Liver (tissue), 9 donors: ENCODE data around the gene EIF4G3. TPM values are rescaled to one million over a fixed set of nuclear protein-coding genes. Genes with fewer than 3 reads are reported as not detected.

ENCODE experiments used
- DNase-seq: peaks from one replicate; pipeline ENCODE4 v3.0.0-alpha.2; 2017; ENCODE audit warnings: low spot score
- H3K27ac ChIP-seq, 2 donors: one replicate each; pipeline ENCODE4 v1.7.0; 2013; ENCODE audit warnings: inconsistent platforms in 2 of 2, low read length in 2 of 2, control low read depth in 1 of 2, low read depth in 1 of 2, mild to moderate bottlenecking in 1 of 2
- H3K27me3 ChIP-seq, 4 donors: one replicate each; pipeline versions ENCODE4 v1.6.1 to v1.7.0; 2013; ENCODE audit warnings: low read length in 3 of 4, inconsistent platforms in 1 of 4, mild to moderate bottlenecking in 1 of 4, moderate library complexity in 1 of 4; ENCODE audit not compliant: control insufficient read depth in 4 of 4, insufficient read depth in 4 of 4
- H3K36me3 ChIP-seq, 4 donors: one replicate each; pipeline versions ENCODE4 v1.6.1 to v1.7.0; 2013; ENCODE audit warnings: low read length in 3 of 4, mild to moderate bottlenecking in 3 of 4, low read depth in 1 of 4, moderate library complexity in 1 of 4; ENCODE audit not compliant: control insufficient read depth in 4 of 4, insufficient read depth in 3 of 4
- H3K4me1 ChIP-seq, 4 donors: one replicate each; pipeline versions ENCODE4 v1.6.1 to v1.7.0; 2013; ENCODE audit warnings: low read length in 3 of 4, mild to moderate bottlenecking in 3 of 4, moderate library complexity in 1 of 4; ENCODE audit not compliant: control insufficient read depth in 4 of 4, insufficient read depth in 4 of 4
- H3K4me3 ChIP-seq, 3 donors: one replicate each; pipeline versions ENCODE4 v1.6.1 to v1.7.0; 2013; ENCODE audit warnings: low read length in 3 of 3, control low read depth in 1 of 3, low read depth in 1 of 3, mild to moderate bottlenecking in 1 of 3
- H3K9ac ChIP-seq, 2 donors: one replicate each; pipeline ENCODE4 v1.7.0; 2013; ENCODE audit warnings: low read length in 2 of 2, mild to moderate bottlenecking in 2 of 2, moderate library complexity in 2 of 2, control low read depth in 1 of 2, low read depth in 1 of 2
- H3K9me3 ChIP-seq, 4 donors: one replicate each; pipeline versions ENCODE4 v1.6.1 to v1.7.0; 2013; ENCODE audit warnings: low read length in 3 of 4; ENCODE audit not compliant: control insufficient read depth in 4 of 4
- ATF3 ChIP-seq: IDR thresholded peaks from 2 replicates; pipeline ENCODE4 v1.6.1; 2016; ENCODE audit warnings: antibody characterized with exemption
- EGR1 ChIP-seq, 2 donors: IDR thresholded peaks; 2 replicates each; pipeline ENCODE4 v1.6.1; 2016 to 2018; ENCODE audit warnings: antibody characterized with exemption in 2 of 2, low read depth in 2 of 2
- FOXA1 ChIP-seq: IDR thresholded peaks from 2 replicates; pipeline ENCODE4 v1.6.1; 2016; ENCODE audit warnings: antibody characterized with exemption
- FOXA2 ChIP-seq: IDR thresholded peaks from 2 replicates; pipeline ENCODE4 v1.6.1; 2016; ENCODE audit warnings: antibody characterized with exemption
- GABPA ChIP-seq, 2 donors: IDR thresholded peaks in 1 of 2; conservative IDR thresholded peaks in 1 of 2; 2 replicates each; pipeline ENCODE4 v1.6.1; 2016; ENCODE audit warnings: antibody characterized with exemption in 2 of 2, mild to moderate bottlenecking in 1 of 2, moderate library complexity in 1 of 2
- HNF4A ChIP-seq, 2 donors: conservative IDR thresholded peaks; 2 replicates each; pipeline ENCODE4 v1.6.1; 2016; ENCODE audit warnings: antibody characterized with exemption in 2 of 2, mild to moderate bottlenecking in 2 of 2
- HNF4G ChIP-seq: IDR thresholded peaks from 2 replicates; pipeline ENCODE4 v1.6.1; 2016; ENCODE audit warnings: antibody characterized with exemption
- JUND ChIP-seq, 2 donors: IDR thresholded peaks; 2 replicates each; pipeline ENCODE4 v1.6.1; 2016; ENCODE audit warnings: antibody characterized with exemption in 2 of 2
- MAX ChIP-seq: IDR thresholded peaks from 2 replicates; pipeline ENCODE4 v1.6.1; 2016; ENCODE audit warnings: antibody characterized with exemption
- NR2F2 ChIP-seq: IDR thresholded peaks from 2 replicates; pipeline ENCODE4 v1.6.1; 2016; ENCODE audit warnings: antibody characterized with exemption
- RAD21 ChIP-seq, 2 donors: IDR thresholded peaks; 2 replicates each; pipeline ENCODE4 v1.6.1; 2016; ENCODE audit warnings: antibody characterized with exemption in 2 of 2, mild to moderate bottlenecking in 2 of 2
- REST ChIP-seq: IDR thresholded peaks from 2 replicates; pipeline ENCODE4 v1.6.1; 2016; ENCODE audit warnings: antibody characterized with exemption, mild to moderate bottlenecking
- RXRA ChIP-seq, 2 donors: IDR thresholded peaks; 2 replicates each; pipeline ENCODE4 v1.6.1; 2017 to 2018; ENCODE audit warnings: antibody characterized with exemption in 2 of 2, mild to moderate bottlenecking in 1 of 2
- SP1 ChIP-seq: IDR thresholded peaks from 2 replicates; pipeline ENCODE4 v1.6.1; 2018; ENCODE audit warnings: antibody characterized with exemption, mild to moderate bottlenecking
- TAF1 ChIP-seq: conservative IDR thresholded peaks from 2 replicates; pipeline ENCODE4 v1.6.1; 2016; ENCODE audit warnings: antibody characterized with exemption, mild to moderate bottlenecking
- YY1 ChIP-seq: IDR thresholded peaks from 2 replicates; pipeline ENCODE4 v1.6.1; 2016; ENCODE audit warnings: antibody characterized with exemption, mild to moderate bottlenecking
- ZBTB33 ChIP-seq: IDR thresholded peaks from 2 replicates; pipeline ENCODE4 v1.6.1; 2016; ENCODE audit warnings: antibody characterized with exemption
- WGBS: extraction: QIAGEN DNeasy Blood & Tissue Kit; methylation state at CpG from one replicate; pipeline ENCODE4 v1.1.7; 2013; 5-methylcytosine and 5-hydroxymethylcytosine counted together
- polyA plus RNA-seq, 2 donors: library from polyadenylated mRNA; stranded (reverse) in 1 of 2; unstranded in 1 of 2; fragments of 200-250 nt in 1 of 2; fragments of >200 nt in 1 of 2; fragmentation: Nextera tagmentation in 1 of 2; extraction: Ambion mirVana in 1 of 2; gene quantifications; one replicate each; pipeline versions ENCODE4 v1.2.1 to v1.2.3, GENCODE V29; 2013 to 2015
- total RNA-seq, 2 donors: library from RNA; depleted of rRNA; stranded (reverse); fragments of >200 nt; gene quantifications; one replicate each; pipeline ENCODE4 v1.2.3, GENCODE V29; 2014
- donor health status: healthy.
- donor health status: healthy.
- donor health status: healthy.
- donor health status: healthy.
- donor health status: healthy.

Gene EIF4G3
- total and polyA plus RNA-seq, 4 donors: 7.6 to 22.8 (median 11.7) TPM

GRCh38 chr1:20873311-20873710, 303.4 kb downstream of the EIF4G3 start:
- DNase-seq: no peak
- Histone ChIP-seq H3K36me3 (peaks cover 0 to 5% (median 0%) of the 10 kb centered on the region in 4 donors), H3K9ac (no peak overlapping the region), H3K27me3 (no peaks in the 10 kb centered on the region), H3K27ac (no peak overlapping the region), H3K4me1 (no peaks in the 10 kb centered on the region), H3K4me3 (no peak overlapping the region), H3K9me3 (no peaks in the 10 kb centered on the region)
- no peak for TF ChIP-seq RXRA (IDR thresholded peaks at IDR 0.05)
- no peak for TF ChIP-seq HNF4G
- no peak for TF ChIP-seq ATF3
- no peak for TF ChIP-seq YY1
- no peak for TF ChIP-seq MAX
- TF ChIP-seq FOXA2: no peak
- no peak for TF ChIP-seq GABPA (IDR thresholded peaks at IDR 0.05 in 1 of 2, conservative IDR thresholded peaks at IDR 0.05 in 1 of 2)
- TF ChIP-seq ZBTB33: no peak
- no peak for TF ChIP-seq EGR1 (IDR thresholded peaks at IDR 0.05; ENCODE audit: low read depth in 2 of 2)
- no peak for TF ChIP-seq NR2F2
- WGBS: 64% methylated on average over 3 of the region's 3 CpGs

- Histone ChIP-seq H3K9me3 (no peaks in the 10 kb centered on the region), H3K27me3 (no peaks in the 10 kb centered on the region), H3K9ac (no peak overlapping the region), H3K27ac (no peak overlapping the region), H3K4me3 (no peak overlapping the region), H3K36me3 (peaks cover 0 to 3% (median 0%) of the 10 kb centered on the region in 4 donors), H3K4me1 (no peaks in the 10 kb centered on the region)
- TF ChIP-seq RAD21 (IDR thresholded peaks at IDR 0.05) (no peak), HNF4A (conservative IDR thresholded peaks at IDR 0.05) (no peak), FOXA2 (no peak), ZBTB33 (no peak), YY1 (no peak)
- 39% methylated on average over 1 of the region's 1 CpG for WGBS
- no peak for DNase-seq
Measured at GRCh38 chr1:20871419-20871818, 305.3 kb downstream of the EIF4G3 start.

GRCh38 chr1:20870718-20871117, 306.0 kb downstream of the EIF4G3 start:
- WGBS: 89% methylated on average over 1 of the region's 1 CpG
- DNase-seq: no peak
- no peaks in the 10 kb centered on the region for H3K27me3 ChIP-seq
- no peaks in the 10 kb centered on the region for H3K4me1 ChIP-seq
- H3K36me3 ChIP-seq: peaks cover 0 to 3% (median 0%) of the 10 kb centered on the region in 4 donors
- no peak overlapping the region for H3K27ac ChIP-seq
- H3K4me3 ChIP-seq: no peak overlapping the region
- no peaks in the 10 kb centered on the region for H3K9me3 ChIP-seq
- no peak overlapping the region for H3K9ac ChIP-seq
- TF ChIP-seq TAF1: no peak
- no peak for TF ChIP-seq YY1
- no peak for TF ChIP-seq ZBTB33
- TF ChIP-seq SP1: no peak
- no peak for TF ChIP-seq REST
- no peak for TF ChIP-seq RAD21 (IDR thresholded peaks at IDR 0.05)
- TF ChIP-seq RXRA (IDR thresholded peaks at IDR 0.05): no peak
- TF ChIP-seq NR2F2: no peak
- no peak for TF ChIP-seq EGR1 (IDR thresholded peaks at IDR 0.05; ENCODE audit: low read depth in 2 of 2)
- no peak for TF ChIP-seq FOXA1
- TF ChIP-seq GABPA (IDR thresholded peaks at IDR 0.05 in 1 of 2, conservative IDR thresholded peaks at IDR 0.05 in 1 of 2): no peak
- TF ChIP-seq ATF3: no peak
- TF ChIP-seq MAX: no peak
- no peak for TF ChIP-seq JUND (IDR thresholded peaks at IDR 0.05)
- no peak for TF ChIP-seq HNF4G
